ENCODE data around the gene COL15A1.

Gene COL15A1

DNA sequence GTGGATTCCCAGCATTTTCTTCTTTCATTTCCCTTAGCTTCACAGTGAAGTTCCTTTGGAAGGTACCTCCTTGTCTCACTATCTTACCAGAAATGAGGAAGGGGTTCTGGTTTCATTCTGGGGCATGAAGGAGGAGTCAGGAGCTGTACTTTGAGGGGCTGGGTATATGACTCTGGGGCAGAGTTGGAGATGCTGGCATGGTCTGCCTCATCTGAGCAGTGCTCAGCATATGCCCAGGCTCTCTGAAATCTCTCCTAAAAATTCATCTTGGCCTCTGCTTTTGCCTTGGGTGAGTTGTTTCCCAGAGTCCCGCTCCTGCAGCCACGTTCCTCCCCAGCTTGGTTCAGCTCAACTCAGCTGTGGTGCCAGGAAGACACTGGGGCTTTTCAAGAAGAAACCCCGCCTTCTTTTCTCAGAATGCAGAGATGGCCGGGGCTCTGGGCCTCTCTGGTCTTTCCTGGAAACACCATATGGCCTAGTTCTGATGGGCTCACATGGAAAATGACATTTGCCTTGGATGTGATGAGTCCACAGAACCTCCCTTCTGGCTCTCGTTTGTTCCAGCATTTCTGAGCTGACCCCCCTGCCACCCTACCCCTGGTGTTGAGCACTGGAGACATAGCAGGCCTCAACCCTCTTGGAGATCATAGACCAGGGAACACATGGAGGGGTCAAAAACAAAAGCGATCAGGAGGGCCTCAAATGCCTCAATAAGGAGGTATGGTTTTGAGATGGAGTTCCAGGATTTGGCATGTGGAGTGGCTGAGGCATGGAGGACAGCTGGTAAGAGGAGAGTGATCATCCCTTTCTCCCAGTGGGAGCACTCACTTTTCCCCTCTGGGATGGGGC, 149.2 kb downstream of the COL15A1 start:
- Histone ChIP-seq H3K27ac (replicated peaks) (no peak overlapping the region), H3K27me3 (ENCODE audit: insufficient read depth, poor library complexity, severe bottlenecking) (no peaks in the 10 kb centered on the region), H3K4me3 (replicated peaks; ENCODE audit: insufficient read depth, low read length) (no peak overlapping the region)
- no peak for DNase-seq (ENCODE audit: low read depth in 1 of 2, low spot score in 1 of 2)
- TF ChIP-seq SPI1 (IDR thresholded peaks at IDR 0.05; ENCODE audit: borderline replicate concordance, low read depth) (no peak), POLR2AphosphoS5 (IDR thresholded peaks at IDR 0.05; ENCODE audit: low read depth) (no peak), GABPA (IDR thresholded peaks at IDR 0.05; ENCODE audit: low read depth) (no peak)
- TF ChIP-seq, protein P1, sequence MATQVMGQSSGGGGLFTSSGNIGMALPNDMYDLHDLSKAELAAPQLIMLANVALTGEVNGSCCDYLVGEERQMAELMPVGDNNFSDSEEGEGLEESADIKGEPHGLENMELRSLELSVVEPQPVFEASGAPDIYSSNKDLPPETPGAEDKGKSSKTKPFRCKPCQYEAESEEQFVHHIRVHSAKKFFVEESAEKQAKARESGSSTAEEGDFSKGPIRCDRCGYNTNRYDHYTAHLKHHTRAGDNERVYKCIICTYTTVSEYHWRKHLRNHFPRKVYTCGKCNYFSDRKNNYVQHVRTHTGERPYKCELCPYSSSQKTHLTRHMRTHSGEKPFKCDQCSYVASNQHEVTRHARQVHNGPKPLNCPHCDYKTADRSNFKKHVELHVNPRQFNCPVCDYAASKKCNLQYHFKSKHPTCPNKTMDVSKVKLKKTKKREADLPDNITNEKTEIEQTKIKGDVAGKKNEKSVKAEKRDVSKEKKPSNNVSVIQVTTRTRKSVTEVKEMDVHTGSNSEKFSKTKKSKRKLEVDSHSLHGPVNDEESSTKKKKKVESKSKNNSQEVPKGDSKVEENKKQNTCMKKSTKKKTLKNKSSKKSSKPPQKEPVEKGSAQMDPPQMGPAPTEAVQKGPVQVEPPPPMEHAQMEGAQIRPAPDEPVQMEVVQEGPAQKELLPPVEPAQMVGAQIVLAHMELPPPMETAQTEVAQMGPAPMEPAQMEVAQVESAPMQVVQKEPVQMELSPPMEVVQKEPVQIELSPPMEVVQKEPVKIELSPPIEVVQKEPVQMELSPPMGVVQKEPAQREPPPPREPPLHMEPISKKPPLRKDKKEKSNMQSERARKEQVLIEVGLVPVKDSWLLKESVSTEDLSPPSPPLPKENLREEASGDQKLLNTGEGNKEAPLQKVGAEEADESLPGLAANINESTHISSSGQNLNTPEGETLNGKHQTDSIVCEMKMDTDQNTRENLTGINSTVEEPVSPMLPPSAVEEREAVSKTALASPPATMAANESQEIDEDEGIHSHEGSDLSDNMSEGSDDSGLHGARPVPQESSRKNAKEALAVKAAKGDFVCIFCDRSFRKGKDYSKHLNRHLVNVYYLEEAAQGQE (IDR thresholded peaks at IDR 0.05; ENCODE audit: insufficient replicate concordance, low read depth), result no peak
- TF ChIP-seq, protein P2, sequence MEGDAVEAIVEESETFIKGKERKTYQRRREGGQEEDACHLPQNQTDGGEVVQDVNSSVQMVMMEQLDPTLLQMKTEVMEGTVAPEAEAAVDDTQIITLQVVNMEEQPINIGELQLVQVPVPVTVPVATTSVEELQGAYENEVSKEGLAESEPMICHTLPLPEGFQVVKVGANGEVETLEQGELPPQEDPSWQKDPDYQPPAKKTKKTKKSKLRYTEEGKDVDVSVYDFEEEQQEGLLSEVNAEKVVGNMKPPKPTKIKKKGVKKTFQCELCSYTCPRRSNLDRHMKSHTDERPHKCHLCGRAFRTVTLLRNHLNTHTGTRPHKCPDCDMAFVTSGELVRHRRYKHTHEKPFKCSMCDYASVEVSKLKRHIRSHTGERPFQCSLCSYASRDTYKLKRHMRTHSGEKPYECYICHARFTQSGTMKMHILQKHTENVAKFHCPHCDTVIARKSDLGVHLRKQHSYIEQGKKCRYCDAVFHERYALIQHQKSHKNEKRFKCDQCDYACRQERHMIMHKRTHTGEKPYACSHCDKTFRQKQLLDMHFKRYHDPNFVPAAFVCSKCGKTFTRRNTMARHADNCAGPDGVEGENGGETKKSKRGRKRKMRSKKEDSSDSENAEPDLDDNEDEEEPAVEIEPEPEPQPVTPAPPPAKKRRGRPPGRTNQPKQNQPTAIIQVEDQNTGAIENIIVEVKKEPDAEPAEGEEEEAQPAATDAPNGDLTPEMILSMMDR (IDR thresholded peaks at IDR 0.05; ENCODE audit: insufficient read depth, low read length), result no peak

DNA sequence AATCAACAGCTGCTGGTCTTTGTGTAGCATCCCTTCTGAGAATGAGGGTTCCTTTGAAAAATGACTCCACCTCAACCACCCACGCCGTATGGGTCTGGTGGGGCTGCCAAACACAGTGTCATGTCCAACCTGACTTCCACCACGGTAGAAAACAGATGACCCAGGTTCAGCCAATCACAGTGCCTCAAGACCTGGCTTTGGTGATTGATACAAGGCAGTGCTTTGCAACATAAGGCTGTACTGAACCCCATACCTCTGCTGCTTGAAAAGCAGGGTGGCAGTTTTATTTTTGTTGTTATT, 149.7 kb downstream of the COL15A1 start:
- no peak for DNase-seq (ENCODE audit: low read depth in 1 of 2, low spot score in 1 of 2)
- TF ChIP-seq, protein P2 (IDR thresholded peaks at IDR 0.05; ENCODE audit: insufficient read depth, low read length), result no peak
- TF ChIP-seq GABPA (IDR thresholded peaks at IDR 0.05; ENCODE audit: low read depth) (no peak), SPI1 (IDR thresholded peaks at IDR 0.05; ENCODE audit: borderline replicate concordance, low read depth) (no peak), POLR2AphosphoS5 (IDR thresholded peaks at IDR 0.05; ENCODE audit: low read depth) (no peak)
- TF ChIP-seq, protein P1 (IDR thresholded peaks at IDR 0.05; ENCODE audit: insufficient replicate concordance, low read depth), result no peak

DNA sequence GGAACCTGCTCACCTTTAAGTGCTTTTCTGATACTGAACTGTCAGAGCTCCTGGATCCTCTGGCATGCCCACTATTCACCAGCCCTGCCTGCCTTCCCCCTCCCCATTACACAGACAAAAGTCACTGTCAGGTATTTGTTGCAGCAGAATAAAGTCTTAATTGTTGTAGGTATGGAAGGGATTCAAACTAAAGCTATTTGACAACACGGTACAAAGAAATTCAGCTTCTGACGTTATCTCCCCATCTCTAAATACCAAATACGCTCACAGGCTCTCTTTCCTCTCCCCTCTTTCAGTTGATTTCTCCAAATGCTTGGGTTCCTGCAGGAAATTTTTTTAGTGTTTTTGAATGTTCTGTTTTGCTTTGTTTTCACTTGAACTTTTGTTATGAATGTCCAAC, 151.9 kb downstream of the COL15A1 start:
- Histone ChIP-seq H3K27ac (replicated peaks) (no peak overlapping the region), H3K27me3 (ENCODE audit: insufficient read depth, poor library complexity, severe bottlenecking) (no peaks in the 10 kb centered on the region), H3K4me3 (replicated peaks; ENCODE audit: insufficient read depth, low read length) (no peak overlapping the region)
- TF ChIP-seq, protein P2 (IDR thresholded peaks at IDR 0.05; ENCODE audit: insufficient read depth, low read length), result no peak
- TF ChIP-seq POLR2AphosphoS5 (IDR thresholded peaks at IDR 0.05; ENCODE audit: low read depth), result no peak
- no peak for TF ChIP-seq GABPA (IDR thresholded peaks at IDR 0.05; ENCODE audit: low read depth)
- TF ChIP-seq, protein P1 (IDR thresholded peaks at IDR 0.05; ENCODE audit: insufficient replicate concordance, low read depth), result no peak
- no peak for TF ChIP-seq SPI1 (IDR thresholded peaks at IDR 0.05; ENCODE audit: borderline replicate concordance, low read depth)
- DNase-seq (ENCODE audit: low read depth in 1 of 2, low spot score in 1 of 2), result no peak

More for the DNA sequence above, 149.7 kb downstream of the COL15A1 start:
- H3K4me3 ChIP-seq (replicated peaks; ENCODE audit: insufficient read depth, low read length), result no peak overlapping the region
- no peak overlapping the region for H3K27ac ChIP-seq (replicated peaks)
- no peaks in the 10 kb centered on the region for H3K27me3 ChIP-seq (ENCODE audit: insufficient read depth, poor library complexity, severe bottlenecking)
